ENCODE results near the gene CAMTA1. TPM values are rescaled to one million over a fixed set of nuclear protein-coding genes. Genes with fewer than 3 reads are reported as not detected.
A peak's percentile ranks its signal among the peaks of the same experiment; 100 is the strongest.

CAMTA1 gene
- total RNA-seq, 1 donor from 2014 or later = 160 TPM

DNA sequence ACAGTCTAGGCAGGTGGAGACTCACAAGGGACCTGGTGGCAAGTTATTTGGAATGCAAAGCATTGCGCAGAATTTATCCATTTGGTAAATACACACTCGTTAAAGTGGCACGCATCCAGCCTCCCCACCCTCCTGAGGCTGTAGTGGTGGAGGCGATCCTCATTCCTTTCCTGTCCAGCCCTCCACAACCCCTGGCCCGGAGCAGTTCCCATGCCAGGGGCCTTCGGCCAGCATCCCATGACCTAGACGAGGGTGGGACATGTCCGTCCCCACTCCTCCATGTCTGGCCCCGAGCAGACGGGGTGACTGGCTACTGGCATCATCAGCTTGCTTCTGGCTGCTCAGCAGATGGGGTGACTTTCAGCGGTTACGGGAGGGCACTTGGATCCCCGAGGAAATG lies 704.3 kb downstream of the CAMTA1 start:
- H3K4me3 ChIP-seq = no peak overlapping the region
- intact Hi-C loops (cut with micrococcal nuclease) = no loop called here
- TF ChIP-seq, protein P1, sequence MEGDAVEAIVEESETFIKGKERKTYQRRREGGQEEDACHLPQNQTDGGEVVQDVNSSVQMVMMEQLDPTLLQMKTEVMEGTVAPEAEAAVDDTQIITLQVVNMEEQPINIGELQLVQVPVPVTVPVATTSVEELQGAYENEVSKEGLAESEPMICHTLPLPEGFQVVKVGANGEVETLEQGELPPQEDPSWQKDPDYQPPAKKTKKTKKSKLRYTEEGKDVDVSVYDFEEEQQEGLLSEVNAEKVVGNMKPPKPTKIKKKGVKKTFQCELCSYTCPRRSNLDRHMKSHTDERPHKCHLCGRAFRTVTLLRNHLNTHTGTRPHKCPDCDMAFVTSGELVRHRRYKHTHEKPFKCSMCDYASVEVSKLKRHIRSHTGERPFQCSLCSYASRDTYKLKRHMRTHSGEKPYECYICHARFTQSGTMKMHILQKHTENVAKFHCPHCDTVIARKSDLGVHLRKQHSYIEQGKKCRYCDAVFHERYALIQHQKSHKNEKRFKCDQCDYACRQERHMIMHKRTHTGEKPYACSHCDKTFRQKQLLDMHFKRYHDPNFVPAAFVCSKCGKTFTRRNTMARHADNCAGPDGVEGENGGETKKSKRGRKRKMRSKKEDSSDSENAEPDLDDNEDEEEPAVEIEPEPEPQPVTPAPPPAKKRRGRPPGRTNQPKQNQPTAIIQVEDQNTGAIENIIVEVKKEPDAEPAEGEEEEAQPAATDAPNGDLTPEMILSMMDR (IDR thresholded peaks at IDR 0.05; ENCODE audit: borderline replicate concordance) = no peak
- H3K27ac ChIP-seq (replicated peaks) = no peak overlapping the region
- no peaks in the 10 kb centered on the region for H3K27me3 ChIP-seq (ENCODE audit: low read depth)
- no peak for DNase-seq
- no peaks in the 10 kb centered on the region for H3K9me3 ChIP-seq (replicated peaks)
- H3K4me1 ChIP-seq = peaks cover 14% of the 10 kb centered on the region
- H3K36me3 ChIP-seq = no peaks in the 10 kb centered on the region

DNA sequence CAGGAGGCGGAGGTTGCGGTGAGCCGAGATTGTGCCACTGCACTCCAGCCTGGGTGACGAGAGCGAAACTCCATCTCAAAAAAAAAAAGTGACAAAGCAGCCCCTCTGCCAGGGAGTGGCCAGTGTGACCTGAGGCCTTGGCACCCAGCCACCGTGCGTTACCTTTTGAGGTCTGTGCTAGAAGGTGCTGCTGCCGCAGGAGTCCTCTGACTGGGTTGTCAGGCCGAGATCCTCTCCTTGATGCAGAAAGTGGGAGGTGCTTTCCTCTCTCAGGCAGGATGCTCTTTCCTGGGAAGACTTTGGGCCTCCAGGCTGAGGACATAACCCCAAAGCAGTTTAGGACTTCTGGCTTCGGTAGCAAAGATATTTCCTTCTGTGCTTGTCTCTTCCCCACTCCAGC lies 705.3 kb downstream of the CAMTA1 start:
- H3K27me3 ChIP-seq (ENCODE audit: low read depth) = no peaks in the 10 kb centered on the region
- intact Hi-C loops (cut with micrococcal nuclease) = no loop called here
- H3K9me3 ChIP-seq (replicated peaks) = no peaks in the 10 kb centered on the region
- H3K4me3 ChIP-seq = no peak overlapping the region
- H3K4me1 ChIP-seq = peaks cover 14% of the 10 kb centered on the region
- H3K36me3 ChIP-seq = no peaks in the 10 kb centered on the region
- TF ChIP-seq, protein P1 (IDR thresholded peaks at IDR 0.05; ENCODE audit: borderline replicate concordance) = no peak
- no peak for DNase-seq
- no peak overlapping the region for H3K27ac ChIP-seq (replicated peaks)

DNA sequence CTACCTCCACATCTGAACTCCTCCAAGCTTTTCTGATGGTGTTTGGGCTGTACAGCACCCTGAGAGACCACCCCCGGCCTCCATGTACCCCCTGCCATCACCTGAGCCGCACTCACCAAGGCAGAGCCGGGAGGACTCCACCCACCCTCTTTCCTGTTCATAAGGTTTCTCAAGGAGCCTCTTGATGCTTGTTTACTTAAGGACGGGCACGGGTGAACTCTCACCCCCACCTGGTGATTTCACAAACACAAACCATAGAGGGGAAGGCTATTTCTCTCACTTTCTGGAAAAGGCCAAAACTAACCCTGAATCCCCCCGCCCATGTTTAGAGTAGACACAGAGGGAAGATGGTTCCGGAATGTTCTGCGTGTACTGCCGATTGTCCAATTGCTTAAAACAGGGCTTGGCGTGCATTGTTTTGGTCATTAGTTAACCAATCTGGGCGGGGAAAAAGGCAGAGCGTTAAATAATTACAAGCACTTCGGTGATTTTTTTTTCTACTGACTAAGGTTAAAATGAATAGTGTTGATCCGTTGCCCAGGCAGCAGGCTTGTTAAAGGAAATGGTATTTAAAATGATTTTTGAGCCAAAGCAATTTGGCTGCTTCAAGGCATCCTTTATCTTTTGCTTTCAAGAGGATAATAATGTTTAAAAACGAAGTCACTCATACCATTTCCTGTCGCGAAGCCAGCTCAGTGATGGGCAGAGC lies 706.0 kb downstream of the CAMTA1 start:
- DNase-seq = no peak
- TF ChIP-seq, protein P1 (IDR thresholded peaks at IDR 0.05; ENCODE audit: borderline replicate concordance) = no peak
- no peaks in the 10 kb centered on the region for H3K9me3 ChIP-seq (replicated peaks)
- no peaks in the 10 kb centered on the region for H3K27me3 ChIP-seq (ENCODE audit: low read depth)
- peak overlapping the region; percentile 5 for H3K27ac ChIP-seq (replicated peaks)
- peak overlapping the region; percentile 17 for H3K4me3 ChIP-seq
- no peaks in the 10 kb centered on the region for H3K36me3 ChIP-seq
- intact Hi-C loops (cut with micrococcal nuclease) = no loop called here
- H3K4me1 ChIP-seq = peaks cover 14% of the 10 kb centered on the region

DNA sequence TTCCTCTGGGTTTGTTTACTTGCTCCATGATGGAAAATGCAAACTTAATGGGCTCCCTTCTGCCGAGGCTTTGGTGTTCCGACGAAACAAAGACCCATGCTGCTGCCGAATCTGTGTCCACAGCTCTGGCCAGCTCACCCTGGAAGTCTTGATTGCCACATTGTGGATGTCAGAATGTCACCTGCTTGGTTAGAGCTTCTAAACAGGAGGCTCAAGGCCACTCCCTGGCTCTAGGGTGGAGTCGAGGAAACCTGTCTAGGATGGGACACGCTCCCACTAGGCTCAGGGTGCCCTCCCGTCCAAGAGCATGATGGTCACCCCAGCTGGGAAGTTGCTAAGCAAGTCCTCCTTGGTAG lies 706.5 kb downstream of the CAMTA1 start:
- H3K27me3 ChIP-seq (ENCODE audit: low read depth) = no peaks in the 10 kb centered on the region
- no peaks in the 10 kb centered on the region for H3K36me3 ChIP-seq
- H3K4me3 ChIP-seq = peak overlapping the region; percentile 17
- H3K27ac ChIP-seq (replicated peaks) = no peak overlapping the region
- intact Hi-C loops (cut with micrococcal nuclease) = no loop called here
- TF ChIP-seq, protein P1 (IDR thresholded peaks at IDR 0.05; ENCODE audit: borderline replicate concordance) = no peak
- no peaks in the 10 kb centered on the region for H3K9me3 ChIP-seq (replicated peaks)
- no peak for DNase-seq
- H3K4me1 ChIP-seq = peaks cover 14% of the 10 kb centered on the region

DNA sequence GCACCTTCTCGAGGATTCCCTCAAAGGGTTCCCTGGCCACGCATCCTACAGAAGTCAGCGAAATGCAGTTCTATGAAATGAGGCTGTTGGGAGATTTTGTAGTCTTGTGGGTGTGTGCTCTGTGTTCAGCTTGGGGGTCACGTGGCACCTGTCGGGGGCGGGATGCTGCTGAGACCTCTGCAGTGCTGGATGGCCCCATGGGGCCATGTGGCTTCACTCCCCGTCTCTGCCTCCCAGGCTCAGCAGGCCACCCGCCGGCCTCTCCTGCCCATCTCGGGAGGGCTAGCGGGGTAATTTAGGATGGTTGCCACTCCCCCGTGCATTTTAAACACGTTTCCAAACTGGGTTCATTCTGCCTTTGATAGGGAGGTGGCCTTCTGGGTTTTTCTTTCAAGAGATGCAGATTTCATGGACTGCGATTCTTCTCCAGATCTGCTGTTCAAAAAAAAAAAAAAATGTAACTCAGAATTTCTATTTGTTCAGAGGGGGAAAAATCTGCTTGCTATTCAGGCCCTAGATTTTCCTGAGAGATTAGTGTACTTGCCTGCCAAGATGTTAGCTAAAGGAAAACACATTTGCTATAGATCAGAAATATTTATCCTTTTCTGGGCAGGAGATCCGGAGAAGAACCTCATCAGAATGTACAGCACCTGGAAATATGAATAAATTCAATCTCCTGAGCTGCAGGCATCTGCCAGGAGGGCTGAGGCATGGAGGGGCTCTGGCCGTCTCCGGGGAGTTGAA lies 708.6 kb downstream of the CAMTA1 start:
- intact Hi-C loops (cut with micrococcal nuclease) = no loop called here
- Histone ChIP-seq H3K27ac (replicated peaks) (no peak overlapping the region), H3K9me3 (replicated peaks) (no peaks in the 10 kb centered on the region)

More for the DNA sequence above, 708.6 kb downstream of the CAMTA1 start:
- TF ChIP-seq, protein P1 (IDR thresholded peaks at IDR 0.05; ENCODE audit: borderline replicate concordance) = no peak
- no peaks in the 10 kb centered on the region for H3K27me3 ChIP-seq (ENCODE audit: low read depth)
- no peak for DNase-seq
- H3K36me3 ChIP-seq = no peaks in the 10 kb centered on the region
- peaks cover 14% of the 10 kb centered on the region for H3K4me1 ChIP-seq
- no peak overlapping the region for H3K4me3 ChIP-seq

All from left ventricle myocardium inferior (tissue), 1 donor.